ENCODE results near the gene OR12D1.
"Not testable (repeated sequence)": the region's sequence is repeated elsewhere in the genome, so short reads cannot be mapped to it uniquely, and the experiment has no call there.

The OR12D1 gene

GRCh38 chr6:29414588-29414987 is at the start of gene OR12D1:
Gene OR12D1 (plus strand): TSS chr6:29414928.
- DNase-seq: no peak

DNA sequence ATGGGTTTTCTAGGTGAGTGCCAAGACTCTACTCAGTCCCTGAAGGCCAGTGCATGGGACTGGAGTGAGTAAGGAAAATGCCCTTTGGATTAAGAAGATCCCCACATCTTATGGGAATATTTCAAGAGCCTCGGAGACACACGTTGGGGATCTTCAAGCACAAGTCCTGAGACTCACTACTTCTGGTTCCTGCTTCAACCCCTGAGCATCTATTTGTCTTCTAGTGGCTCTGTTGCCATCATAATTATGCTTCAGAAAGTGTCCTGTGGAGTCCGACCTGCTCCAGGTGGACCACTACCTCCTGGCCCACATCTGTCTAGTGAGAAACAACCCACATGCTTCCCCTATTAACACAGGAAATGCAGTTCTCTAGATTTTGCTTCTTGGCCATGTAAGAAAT is 46.0 kb upstream of the OR12D1 start, which contains the start of gene OR5V1:
TSS of gene OR5V1 (minus strand) at position 101 of the 400 bp plus-strand sequence. CDS start 12,670 bp downstream, outside the sequence.
- no peak for DNase-seq

DNA sequence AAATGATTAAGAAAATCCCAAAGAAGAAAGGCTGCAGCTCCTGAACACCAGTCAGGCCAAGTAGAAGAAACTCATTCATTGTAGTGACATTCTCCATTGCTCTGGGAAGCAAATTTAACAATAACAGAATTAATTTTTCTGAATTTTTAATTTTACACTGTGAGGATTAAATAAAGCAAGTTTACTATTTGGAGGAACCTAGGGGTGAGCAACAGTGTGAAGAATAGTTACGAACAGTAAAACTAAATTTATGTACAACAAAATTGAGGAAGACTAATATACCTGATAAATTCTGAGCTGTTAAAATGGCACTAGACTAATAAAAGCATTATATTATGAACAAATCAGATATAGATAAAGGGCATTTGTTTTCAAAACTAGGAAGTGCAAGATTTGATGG is 39.5 kb upstream of the OR12D1 start, which contains the start of gene OR12D3:
TSS of gene OR12D3 (minus strand) at position 101 of the 400 bp plus-strand sequence. CDS start at position 97, 4 bp downstream.
- no peak for DNase-seq

GRCh38 chr6:29376003-29376402 is 38.7 kb upstream of the OR12D1 start:
- no peak for DNase-seq

DNA sequence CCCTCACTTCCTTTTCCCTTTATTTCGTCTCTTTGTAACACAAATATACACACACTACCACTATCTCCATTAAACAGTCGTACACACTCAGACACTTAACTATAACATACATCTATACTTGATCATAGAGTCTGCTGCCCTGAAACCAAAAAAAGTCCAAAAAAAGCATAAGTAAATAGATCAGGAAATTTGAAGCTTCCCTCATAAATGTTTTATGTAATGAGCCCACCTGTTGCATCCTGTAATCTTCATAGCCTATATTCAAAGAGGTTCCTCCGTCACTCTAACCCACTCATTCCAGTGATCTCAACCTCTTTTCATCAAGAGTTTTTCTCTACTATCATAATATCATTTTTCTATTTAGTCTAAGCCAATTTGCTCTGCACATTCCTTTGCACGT is 26.2 kb upstream of the OR12D1 start:
- DNase-seq: no peak

- no peak for DNase-seq
These were observed 19.4 kb upstream of the OR12D1 start, which contains the start of gene OR12D2 for GRCh38 chr6:29395331-29395730. Gene OR12D2 (plus strand): TSS chr6:29395631. CDS start chr6:29396700, 1,069 bp downstream.

- DNase-seq: no peak
These were observed 15.2 kb upstream of the OR12D1 start for GRCh38 chr6:29399525-29399924.

GRCh38 chr6:29403801-29404200 is 10.9 kb upstream of the OR12D1 start:
- DNase-seq: no peak

DNA sequence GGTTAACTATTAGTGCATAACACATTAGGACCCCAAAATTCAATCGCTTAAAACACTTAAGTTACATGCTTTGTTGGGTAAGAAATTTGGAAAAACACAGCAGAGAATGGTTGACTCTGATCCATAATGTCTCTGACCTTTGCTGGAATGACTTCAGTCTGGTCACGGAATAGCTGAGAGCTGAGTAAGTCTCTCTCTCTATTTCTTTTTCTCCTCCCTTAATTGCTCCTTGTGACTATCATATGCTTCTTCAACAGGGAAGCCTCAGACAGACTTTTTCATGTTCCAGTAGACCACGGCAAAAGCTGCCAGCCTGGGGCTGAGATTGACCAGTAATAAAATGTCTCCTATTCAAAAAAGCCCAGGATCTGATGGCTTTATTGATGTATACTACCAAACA is 4.8 kb downstream of the OR12D1 start:
- DNase-seq: no peak

- no peak for DNase-seq
These were observed 9.4 kb downstream of the OR12D1 start for GRCh38 chr6:29424168-29424567.

DNA sequence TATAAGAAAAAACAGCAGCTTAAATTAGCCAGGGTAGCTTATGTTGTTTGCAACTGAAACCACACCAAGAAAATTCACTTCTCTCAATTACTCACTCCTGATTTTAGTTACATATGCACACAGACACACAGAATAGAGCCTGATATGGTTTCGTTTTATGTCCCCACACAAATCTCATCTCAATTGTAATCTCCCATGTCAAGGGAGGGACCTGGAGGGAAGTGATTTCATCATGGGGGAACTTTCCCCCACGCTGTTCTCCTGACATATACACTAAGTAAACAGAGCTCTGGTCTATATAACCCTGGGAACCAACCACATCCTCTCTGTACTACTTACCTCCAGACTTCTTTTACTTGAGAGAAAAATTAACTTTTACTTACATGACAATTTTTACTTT is 9.8 kb downstream of the OR12D1 start:
- no peak for DNase-seq

DNA sequence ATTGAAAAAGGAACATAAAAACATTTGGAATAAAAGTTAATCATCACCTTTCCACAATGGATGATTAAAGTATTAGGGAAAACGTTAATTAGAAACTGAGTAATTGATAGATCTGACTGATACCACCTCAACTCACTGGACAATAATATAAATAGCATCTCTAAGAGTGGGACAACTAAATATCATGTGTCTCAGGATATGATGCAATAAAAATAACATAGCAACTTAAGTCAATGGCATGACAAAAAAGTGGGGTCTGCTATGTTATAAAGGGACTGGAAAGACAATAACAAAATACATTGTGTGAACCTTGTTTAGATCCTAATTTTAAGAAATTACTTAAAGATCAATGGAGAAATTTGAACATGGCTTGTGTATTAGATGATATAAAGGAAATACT is 10.3 kb downstream of the OR12D1 start:
- DNase-seq: no peak

DNA sequence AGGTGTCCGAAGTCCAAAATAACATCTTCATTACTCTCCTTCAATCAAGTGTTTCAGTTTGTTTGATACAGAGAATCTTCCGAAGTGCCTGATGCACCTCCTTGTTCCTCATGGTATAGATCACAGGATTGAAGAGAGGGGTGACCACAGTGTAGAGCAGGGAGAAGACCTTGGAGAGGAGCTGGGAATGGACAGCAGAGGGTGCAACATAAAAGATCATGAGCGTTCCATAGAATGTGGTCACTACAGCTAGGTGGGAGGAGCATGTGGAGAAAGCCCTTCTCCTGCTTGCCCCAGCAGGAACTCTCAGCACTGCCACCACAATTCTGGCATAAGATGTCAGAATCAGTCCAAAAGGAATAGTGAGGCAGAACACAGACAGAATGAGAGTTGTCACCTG is 11.9 kb downstream of the OR12D1 start:
- DNase-seq: no peak

GRCh38 chr6:29436730-29437129 is 22.0 kb downstream of the OR12D1 start:
- DNase-seq: not testable (repeated sequence)

- DNase-seq: no peak
These were observed 24.3 kb downstream of the OR12D1 start, which contains the start of gene OR10C1 for GRCh38 chr6:29439006-29439405. Gene OR10C1 (plus strand): TSS chr6:29439306. CDS start chr6:29440016, 710 bp downstream.

- no peak for DNase-seq
These were observed 28.0 kb downstream of the OR12D1 start for GRCh38 chr6:29442719-29443118.

DNA sequence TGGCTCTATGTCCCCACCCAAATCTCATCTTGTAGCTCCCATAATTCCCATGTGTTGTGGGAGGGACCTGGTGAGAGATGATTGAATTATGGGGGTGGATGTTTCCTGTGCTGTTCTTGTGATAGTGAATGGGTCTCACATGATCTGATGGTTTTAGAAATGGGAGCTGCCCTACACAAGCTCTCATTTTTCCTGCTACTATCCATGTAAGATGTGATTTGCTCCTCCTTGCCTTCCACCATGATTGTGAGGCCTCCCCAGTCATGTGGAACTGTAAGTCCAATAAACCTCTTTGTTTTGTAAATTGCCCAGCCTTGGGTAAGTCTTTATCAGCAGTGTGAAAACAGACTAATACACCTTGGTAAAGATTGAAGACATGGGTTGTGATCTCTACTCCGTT is 29.3 kb downstream of the OR12D1 start:
- DNase-seq: not testable (repeated sequence)

GRCh38 chr6:29447670-29448069 is 32.9 kb downstream of the OR12D1 start:
- no peak for DNase-seq

- DNase-seq: no peak
These were observed 36.9 kb downstream of the OR12D1 start for GRCh38 chr6:29451471-29452193.

DNA sequence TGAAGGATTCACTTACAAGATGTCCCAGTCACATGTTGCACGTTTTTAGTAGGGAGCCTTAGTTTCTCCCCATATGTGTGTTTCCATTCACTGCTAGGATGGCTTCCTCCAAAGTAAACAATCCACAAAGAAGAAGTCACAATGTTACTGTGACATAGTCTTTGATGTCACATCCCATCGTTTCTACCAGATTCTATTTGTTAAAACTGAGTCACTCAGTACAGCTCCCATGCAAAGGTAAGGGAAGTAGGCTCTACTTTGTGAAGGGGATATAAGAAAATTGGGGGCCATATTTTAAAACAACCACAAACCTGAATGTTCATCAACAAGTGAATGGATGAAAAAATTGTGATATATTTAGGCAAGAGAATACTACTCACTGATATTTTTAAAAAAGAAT is 42.2 kb downstream of the OR12D1 start, which contains the start of the genes OR11A1 and OR2H1:
TSS of gene OR11A1 (minus strand) at position 101 of the 400 bp plus-strand sequence. CDS start 29,430 bp downstream, outside the sequence.
TSS of gene OR2H1 (plus strand) at position 185 of the 400 bp plus-strand sequence. CDS start 4,615 bp downstream, outside the sequence.
- no peak for DNase-seq

DNA sequence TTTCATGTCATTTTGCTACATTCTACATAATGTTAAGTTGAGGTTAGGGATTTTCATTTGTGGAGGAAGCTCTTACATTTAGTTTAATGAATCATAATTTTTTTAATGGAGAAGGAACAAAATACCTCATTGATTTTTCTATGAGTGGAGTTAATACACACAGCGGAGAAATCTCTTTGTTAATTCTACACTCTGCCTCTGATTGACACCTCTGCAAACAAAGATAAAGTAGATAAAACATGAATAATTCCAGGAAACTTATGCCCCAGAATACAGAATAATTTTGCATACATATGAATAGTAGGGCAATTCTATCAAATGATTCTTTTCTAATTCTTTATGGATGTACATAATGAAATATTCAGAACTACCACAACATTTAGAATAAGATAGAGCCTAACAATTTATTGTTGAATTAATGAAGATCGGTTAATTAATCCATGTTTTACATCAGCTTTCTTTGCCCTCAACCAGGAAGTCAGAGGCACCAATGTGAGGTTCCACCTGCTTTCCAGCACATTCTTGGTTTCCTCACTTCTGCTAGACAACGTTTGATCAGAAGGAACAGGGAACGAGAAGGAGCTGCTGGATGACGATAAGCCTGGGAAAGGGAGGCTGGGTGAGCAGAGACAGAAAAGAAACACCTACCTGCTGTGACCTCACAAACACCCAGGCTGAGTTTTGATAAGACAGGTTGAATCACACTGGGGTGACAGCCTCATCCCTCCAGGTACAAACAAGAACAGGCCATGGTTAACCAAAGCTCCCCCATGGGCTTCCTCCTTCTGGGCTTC is 46.5 kb downstream of the OR12D1 start:
- DNase-seq: no peak

- DNase-seq: no peak
These were observed 47.3 kb downstream of the OR12D1 start for GRCh38 chr6:29462022-29462421.

- no peak for DNase-seq
These were observed 50.6 kb downstream of the OR12D1 start for GRCh38 chr6:29465279-29465678.

DNA sequence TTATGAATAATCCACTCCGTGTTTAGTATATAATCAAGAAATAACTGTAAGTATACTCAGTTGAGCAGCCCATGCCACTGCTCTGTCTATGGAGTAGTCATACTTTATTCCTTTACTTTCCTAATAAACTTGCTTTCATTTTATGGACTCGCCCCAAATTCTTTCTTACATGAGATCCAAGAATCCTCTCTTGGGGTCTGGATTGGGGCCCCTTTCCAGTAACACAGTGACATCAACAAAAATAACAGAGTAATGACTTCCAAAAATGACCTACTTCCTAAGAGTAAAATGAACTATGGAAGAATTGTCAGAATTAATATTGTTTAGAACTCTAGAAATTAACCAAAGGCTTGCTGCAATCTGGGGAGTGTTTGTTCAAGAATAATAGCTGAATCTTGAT is 51.1 kb downstream of the OR12D1 start:
- no peak for DNase-seq
